Measurements from ENCODE around the gene PSMA6. TPM values are rescaled to one million over a fixed set of nuclear protein-coding genes. Genes with fewer than 3 reads are reported as not detected.

Gene PSMA6
- total and polyA plus RNA-seq, 2 experiments from 2014 or later: 216 to 296 TPM

GRCh38 chr14:35298351-35298750 is 6.2 kb downstream of the PSMA6 start:
- Histone ChIP-seq H3K36me3 (ENCODE audit: insufficient read depth) (no peaks in the 10 kb centered on the region), H4K20me1 (replicated peaks; ENCODE audit: insufficient read depth) (peaks cover 30% of the 10 kb centered on the region), H2AFZ (no peak overlapping the region), H3K27ac (ENCODE audit: low read depth) (no peak overlapping the region), H3F3A (replicated peaks; ENCODE audit: low read depth) (no peaks in the 10 kb centered on the region), H3K27me3 (ENCODE audit: insufficient read depth) (no peaks in the 10 kb centered on the region), H3K4me1 (ENCODE audit: insufficient read depth) (peaks cover 16% of the 10 kb centered on the region), H3K9me2 (ENCODE audit: insufficient read depth) (no peaks in the 10 kb centered on the region), H3K4me3 (no peak overlapping the region), H3K4me2 (no peak overlapping the region), H3K79me2 (replicated peaks; ENCODE audit: insufficient read depth) (peaks cover 100% of the 10 kb centered on the region)
- no peak overlapping the region for H3K27ac Mint-ChIP-seq
- no peak overlapping the region for H3K4me3 Mint-ChIP-seq
- H3K36me3 Mint-ChIP-seq (ENCODE audit: low read depth): peaks cover 15% of the 10 kb centered on the region; the same call in 2 of the 3 replicates
- peaks cover 25% of the 10 kb centered on the region; the same call in 2 of the 3 replicates for H3K4me1 Mint-ChIP-seq
- no peak for DNase-seq (ENCODE audit: low spot score)
- TF ChIP-seq ZNF331 (CRISPR knock-in tag; IDR thresholded peaks at IDR 0.05; ENCODE audit: low read depth) (no peak), EZH2phosphoT487 (IDR thresholded peaks at IDR 0.05; ENCODE audit: unreplicated experiment) (no peak), ZNF462 (CRISPR knock-in tag; IDR thresholded peaks at IDR 0.05) (no peak), EZH2 (IDR thresholded peaks at IDR 0.05; ENCODE audit: low read depth, unreplicated experiment) (no peak), POLR2AphosphoS5 (IDR thresholded peaks at IDR 0.05; ENCODE audit: low read depth) (no peak), ETS1 (IDR thresholded peaks at IDR 0.05) (no peak), REST (IDR thresholded peaks at IDR 0.05; ENCODE audit: unreplicated experiment) (no peak), STAT1 (IDR thresholded peaks at IDR 0.05; ENCODE audit: unreplicated experiment) (no peak), CTCF (conservative IDR thresholded peaks at IDR 0.05; ENCODE audit: low read depth in 2 of 2) (no peak), JUNB (IDR thresholded peaks at IDR 0.05; ENCODE audit: unreplicated experiment) (no peak), CREB1 (CRISPR knock-in tag; IDR thresholded peaks at IDR 0.05; ENCODE audit: low read depth) (no peak), NANOG (IDR thresholded peaks at IDR 0.05; ENCODE audit: borderline replicate concordance) (no peak), ZNF114 (CRISPR knock-in tag; IDR thresholded peaks at IDR 0.05) (no peak)
- no peak for ATAC-seq
- H3K27me3 Mint-ChIP-seq (ENCODE audit: insufficient read depth, low read depth, poor library complexity): no peaks in the 10 kb centered on the region
- no peaks in the 10 kb centered on the region for H3K9me3 Mint-ChIP-seq

All from GM23338 (cell line).